GM12872 (cell line): ENCODE results near the gene USP6NL.
A peak's percentile ranks its signal among the peaks of the same experiment; 100 is the strongest.

Experiments used
- CTCF ChIP-seq: IDR thresholded peaks from 3 replicates; pipeline ENCODE4 v1.5.1; 2011; ENCODE audit warnings: low read depth, mild to moderate bottlenecking, low read length, moderate library complexity; ENCODE audit not compliant: insufficient read depth

USP6NL gene

GRCh38 chr10:11462071-11462470 lies 149.4 kb downstream of the USP6NL start:
- no peak for TF ChIP-seq CTCF

GRCh38 chr10:11457336-11457735 lies 154.1 kb downstream of the USP6NL start:
- TF ChIP-seq CTCF, result no peak

GRCh38 chr10:11454958-11455566 lies 156.4 kb downstream of the USP6NL start:
- peak; percentile 48 for TF ChIP-seq CTCF

- TF ChIP-seq CTCF, result no peak
Observed at GRCh38 chr10:11454160-11454559, 157.3 kb downstream of the USP6NL start.

GRCh38 chr10:11451640-11452260 lies 159.7 kb downstream of the USP6NL start:
- TF ChIP-seq CTCF, result no peak

- TF ChIP-seq CTCF, result no peak
Observed at GRCh38 chr10:11450427-11450826, 161.0 kb downstream of the USP6NL start.

GRCh38 chr10:11449761-11450160 lies 161.7 kb downstream of the USP6NL start:
- no peak for TF ChIP-seq CTCF
